HG03457 (cell line): ENCODE data around the gene C19orf53.

Source experiments
- ATAC-seq: cut with Tn5 transposase; IDR thresholded peaks from one replicate; pipeline ENCODE4 v1.9.1; 2021; ENCODE audit warnings: moderate number of reproducible peaks; ENCODE audit not compliant: unreplicated experiment

C19orf53 gene

DNA sequence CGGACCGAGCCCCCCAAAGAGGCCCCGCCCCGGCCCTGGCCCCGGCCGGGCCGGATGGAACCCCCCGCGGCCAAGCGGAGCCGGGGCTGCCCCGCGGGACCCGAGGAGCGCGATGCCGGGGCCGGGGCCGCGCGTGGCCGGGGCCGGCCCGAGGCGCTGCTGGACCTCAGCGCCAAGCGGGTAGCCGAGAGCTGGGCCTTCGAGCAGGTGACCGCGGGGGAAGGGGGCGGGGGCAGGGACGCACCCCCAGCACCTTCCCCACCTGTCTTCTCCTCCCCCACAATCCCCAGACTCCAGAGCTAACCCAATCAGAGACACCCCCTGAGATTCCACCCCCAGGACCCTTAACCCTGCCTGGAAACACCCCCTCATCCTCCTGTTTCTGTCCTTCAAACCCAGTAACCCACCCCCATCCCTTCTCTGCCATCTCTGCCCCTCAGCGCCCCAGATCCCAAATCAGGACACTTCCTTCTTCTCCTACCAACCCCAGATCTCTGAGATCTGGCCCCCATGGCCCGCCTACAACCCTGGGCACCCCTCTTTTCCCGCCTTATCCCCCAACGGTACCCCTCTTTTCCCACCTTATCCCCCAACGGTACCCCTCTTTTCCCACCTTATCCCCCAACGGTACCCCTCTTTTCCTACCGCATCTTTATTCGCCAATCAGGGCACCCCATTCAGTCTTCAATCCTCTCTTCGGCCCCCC lies 21.5 kb downstream of the C19orf53 start:
- peak; percentile 27 for ATAC-seq

DNA sequence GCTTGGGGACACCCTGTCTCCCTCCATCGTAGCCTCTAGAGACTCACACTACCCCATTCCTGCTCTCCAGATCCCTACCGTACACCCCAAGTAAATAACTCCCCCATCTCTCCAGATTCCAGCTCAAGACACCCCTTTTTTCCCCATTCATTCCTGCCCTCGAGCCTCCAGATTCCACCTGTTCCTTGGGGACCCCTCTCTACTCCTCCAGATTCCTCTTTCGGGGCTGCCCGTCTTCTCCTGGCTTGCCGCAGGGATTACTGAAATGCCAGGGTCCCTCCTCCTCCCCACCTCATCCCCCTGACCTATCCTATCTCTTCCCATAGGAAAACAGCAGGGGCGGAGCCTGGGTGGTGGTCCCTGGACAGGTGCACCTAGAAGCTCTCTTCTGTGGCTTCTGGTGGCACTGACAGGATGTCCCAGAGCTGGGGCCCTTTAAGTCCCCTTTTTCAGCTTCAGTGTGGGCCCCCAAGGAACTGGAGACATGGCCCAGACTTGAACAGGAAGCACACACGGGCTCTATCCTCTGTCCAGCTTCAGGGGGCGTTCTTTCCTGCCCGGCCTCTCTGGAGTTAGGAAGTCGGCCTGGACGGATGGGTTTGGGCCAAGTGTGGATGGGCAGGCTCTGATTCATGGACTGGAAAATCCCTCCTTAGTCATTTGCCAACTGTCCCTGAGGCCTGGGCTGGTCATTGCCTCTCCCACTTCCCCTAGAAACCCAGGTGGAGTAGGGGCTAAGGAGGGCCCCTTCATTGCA lies 22.2 kb downstream of the C19orf53 start:
- no peak for ATAC-seq

DNA sequence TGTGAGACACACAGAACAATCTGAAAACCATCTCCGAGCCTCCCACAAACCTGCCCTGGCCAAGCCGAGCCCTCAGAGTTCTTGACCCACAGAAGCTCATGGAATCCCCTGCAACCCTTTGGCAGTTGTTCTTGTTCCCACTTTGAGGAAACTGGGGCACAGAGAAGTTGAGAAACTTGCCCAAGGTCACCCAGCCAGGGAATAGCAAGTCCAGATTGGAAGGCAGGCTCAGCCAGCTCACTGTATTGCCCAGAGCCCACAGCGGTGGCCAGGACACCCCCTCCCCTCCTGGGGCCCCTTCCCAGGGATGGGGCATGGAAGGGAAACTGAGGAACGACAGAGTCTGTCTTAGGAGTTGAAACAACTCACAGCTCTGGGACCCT lies 22.8 kb downstream of the C19orf53 start:
- ATAC-seq: no peak

DNA sequence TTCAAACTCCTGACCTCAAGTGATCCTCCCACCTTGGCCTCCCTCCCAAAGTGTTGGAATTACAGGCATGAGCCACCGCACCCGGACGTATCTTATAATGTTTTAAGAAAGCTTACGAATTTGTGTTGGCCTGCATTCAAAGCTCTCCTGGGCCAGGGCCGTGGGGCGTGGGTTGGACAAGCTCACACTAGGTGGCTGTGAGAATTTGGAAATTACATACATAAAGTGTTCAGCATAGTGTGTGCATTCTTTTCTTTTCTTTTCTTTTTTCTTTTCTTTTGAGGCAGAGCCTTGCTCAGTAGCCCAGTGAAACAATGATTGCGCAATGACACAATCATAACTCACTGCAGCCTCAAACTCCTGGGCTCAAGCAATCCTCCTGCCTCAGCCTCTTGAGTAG lies 23.6 kb downstream of the C19orf53 start:
- no peak for ATAC-seq

DNA sequence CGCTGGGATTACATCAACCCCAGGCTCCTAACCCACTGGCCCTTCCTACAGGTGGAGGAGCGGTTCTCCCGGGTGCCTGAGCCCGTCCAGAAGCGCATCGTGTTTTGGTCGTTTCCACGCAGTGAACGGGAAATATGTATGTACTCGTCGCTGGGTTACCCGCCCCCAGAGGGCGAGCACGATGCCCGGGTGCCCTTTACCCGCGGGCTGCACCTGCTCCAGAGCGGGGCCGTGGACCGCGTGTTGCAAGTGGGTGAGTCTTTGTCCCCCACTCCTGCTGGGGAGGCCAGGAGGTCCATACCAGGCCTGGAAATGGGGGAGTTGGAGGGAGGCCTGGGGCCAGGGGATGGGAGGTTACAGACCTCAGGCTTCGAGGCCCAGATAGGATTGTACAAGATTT lies 25.4 kb downstream of the C19orf53 start:
- no peak for ATAC-seq

DNA sequence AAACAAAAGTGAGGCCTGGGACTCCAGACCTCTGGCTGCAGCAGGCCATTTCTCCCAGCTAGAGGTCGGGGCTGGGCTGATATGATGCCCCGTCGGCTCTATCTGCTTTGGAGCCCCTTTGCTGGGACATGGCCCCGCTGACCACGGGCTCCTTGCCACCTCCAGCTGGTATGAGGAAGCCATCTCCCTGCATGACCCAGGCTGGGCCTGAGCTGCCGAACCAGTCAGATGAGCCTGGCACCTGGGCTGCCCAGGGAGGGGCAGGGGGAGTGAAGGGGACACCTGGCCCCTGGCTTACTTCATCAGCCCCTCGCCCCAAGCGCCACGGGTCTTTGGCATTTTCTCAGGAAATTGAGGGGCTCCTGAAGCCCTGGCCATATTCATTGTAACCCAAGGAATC lies 28.8 kb downstream of the C19orf53 start:
- ATAC-seq: no peak

DNA sequence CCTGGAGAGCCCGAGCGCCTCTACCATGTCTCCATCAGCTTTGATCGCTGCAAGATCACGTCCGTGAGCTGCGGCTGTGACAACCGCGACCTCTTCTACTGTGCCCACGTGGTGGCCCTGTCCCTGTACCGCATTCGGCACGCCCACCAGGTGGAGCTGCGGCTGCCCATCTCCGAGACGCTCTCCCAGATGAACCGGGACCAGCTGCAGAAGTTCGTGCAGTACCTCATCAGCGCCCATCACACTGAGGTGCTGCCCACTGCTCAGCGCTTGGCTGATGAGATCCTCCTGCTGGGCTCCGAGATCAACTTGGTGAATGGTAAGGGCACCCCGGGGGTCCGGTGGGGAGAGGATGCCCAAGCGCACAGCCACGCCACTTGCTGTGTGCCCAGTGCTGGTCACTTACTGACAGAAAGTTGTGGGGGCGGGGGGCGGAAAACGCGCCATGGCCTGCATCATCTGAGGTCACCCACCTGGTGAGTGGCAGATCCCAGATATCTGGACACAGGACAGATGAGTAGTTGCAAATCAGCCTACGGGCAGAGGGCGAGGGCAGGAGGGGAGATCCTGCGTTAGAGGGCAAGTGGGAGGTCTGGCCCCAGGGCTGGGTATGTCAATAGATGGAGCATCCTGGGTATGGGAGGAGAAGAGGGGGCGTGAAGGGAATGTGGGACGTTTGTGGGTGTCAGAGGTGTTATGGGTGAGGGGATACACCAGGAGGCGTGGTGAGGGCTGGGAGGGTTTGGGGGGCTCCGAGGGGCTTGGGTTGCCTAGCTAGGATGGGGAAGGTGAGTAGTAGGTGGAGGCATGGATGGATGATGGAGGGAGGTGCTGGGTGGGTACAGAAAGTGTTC lies 30.8 kb downstream of the C19orf53 start:
- no peak for ATAC-seq

DNA sequence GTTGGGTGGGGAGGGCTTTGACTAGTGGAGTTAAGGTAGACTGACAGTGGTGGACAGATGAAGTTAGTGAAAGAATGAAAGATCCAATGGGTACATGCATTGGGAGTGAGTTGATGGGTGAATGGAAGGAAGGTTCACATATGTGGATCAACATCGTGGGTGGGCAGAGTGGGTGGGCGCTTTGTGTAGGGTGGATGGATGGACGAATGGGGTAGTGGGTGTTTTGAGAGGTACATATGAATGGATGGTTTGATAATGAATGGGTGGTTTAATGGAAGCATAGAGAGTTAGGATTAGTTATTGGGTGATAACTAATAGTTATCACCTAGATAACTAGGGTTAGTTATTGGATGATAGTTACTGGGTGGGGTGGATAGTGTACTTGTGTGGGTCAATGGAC lies 32.5 kb downstream of the C19orf53 start:
- ATAC-seq: no peak

DNA sequence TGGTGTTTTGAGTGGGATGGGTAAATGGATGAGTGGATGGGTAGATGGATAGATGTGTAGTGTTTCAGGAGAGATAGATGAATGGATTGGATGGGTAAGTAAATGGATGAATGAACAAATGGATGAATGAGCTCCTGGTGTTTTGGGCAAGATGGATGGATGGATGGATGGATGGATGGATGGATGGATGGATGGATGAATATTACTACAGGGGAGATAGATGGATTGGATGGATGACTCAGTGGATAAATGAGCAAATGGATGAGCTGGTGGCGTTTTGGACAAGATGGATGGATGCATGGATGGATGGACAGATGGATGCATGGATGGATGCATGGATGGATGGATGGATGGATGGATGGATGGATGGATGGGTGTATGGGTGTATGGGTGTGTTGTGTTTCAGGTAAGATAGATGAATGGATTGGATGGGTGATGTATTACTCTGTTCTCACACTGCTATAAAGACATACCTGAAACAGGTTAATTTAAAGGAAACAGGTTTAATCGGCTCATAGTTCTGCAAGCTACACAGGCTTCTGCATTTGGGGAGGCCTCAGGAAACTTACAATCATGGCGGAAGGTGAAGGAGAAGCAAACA lies 33.3 kb downstream of the C19orf53 start:
- no peak for ATAC-seq

DNA sequence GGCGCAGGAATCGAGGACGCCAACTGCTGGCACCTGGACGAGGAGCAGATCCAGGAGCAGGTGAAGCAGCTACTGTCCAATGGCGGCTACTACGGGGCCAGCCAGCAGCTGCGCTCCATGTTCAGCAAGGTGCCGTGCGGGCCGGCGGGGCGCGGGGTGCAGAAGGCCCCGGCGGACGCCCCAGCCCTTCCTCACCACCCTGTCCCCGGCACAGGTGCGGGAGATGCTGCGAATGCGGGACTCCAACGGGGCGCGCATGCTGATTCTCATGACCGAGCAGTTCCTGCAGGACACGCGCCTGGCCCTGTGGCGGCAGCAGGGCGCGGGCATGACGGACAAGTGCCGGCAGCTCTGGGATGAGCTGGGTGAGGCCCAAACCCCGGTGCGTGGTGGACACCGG lies 34.6 kb downstream of the C19orf53 start:
- ATAC-seq: no peak

DNA sequence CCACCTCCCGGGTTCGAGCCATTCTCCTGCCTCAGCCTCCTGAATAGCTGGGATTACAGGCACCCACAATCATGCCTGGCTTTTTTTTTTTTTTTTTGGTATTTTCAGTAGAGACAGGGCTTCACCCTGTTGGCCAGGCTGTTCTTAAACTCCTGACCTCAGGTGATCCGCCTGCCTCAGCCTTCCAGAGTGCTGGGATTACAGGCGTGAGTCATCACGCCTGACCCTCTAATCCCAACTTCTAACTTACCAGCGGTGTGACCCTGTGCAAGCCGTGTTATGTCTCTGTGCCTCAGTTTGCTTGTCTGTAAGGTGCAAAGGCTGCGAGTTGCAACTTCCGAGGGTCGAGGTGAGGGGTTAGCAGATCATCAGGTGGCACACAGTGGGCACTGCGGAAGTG lies 38.3 kb downstream of the C19orf53 start:
- ATAC-seq: no peak

DNA sequence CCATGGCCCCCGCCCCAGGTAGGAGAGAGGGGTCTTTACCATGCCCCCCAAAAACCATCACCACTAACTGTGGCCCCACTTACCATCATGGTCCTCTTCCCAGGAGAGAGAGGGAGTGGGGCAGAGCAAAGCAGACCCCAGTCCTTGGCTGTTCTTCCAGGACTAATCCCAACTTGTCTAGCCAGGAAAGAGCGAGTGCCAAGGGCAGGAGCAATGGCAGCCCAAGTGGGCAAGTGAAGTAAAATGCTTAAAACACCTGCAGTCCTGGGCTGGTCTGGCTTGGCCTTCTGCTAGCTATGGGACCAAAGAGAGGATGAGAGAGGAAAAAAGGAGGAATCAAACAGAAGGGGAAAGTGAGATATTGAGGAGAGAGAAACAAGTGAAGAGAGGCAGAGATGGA lies 38.9 kb downstream of the C19orf53 start:
- ATAC-seq: no peak

DNA sequence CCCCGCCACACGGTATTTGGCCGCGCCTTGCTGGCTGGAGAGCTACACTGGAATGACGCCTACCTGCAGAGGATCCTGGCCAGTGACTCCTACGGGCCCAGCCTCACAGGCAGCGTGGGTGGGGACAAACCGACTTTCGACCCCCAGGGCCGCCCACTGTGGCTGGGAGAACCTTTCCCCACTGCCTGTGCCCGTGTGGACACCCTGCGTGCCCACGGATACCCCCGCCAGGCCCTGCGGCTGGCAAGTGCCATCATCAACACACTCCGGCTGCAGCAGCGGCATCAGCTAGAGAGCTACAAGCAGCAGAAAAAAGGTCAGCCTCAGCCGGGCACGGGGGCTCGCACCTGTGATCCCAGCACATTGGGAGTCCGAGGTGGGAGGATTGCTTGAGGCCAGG lies 40.3 kb downstream of the C19orf53 start:
- ATAC-seq: no peak

DNA sequence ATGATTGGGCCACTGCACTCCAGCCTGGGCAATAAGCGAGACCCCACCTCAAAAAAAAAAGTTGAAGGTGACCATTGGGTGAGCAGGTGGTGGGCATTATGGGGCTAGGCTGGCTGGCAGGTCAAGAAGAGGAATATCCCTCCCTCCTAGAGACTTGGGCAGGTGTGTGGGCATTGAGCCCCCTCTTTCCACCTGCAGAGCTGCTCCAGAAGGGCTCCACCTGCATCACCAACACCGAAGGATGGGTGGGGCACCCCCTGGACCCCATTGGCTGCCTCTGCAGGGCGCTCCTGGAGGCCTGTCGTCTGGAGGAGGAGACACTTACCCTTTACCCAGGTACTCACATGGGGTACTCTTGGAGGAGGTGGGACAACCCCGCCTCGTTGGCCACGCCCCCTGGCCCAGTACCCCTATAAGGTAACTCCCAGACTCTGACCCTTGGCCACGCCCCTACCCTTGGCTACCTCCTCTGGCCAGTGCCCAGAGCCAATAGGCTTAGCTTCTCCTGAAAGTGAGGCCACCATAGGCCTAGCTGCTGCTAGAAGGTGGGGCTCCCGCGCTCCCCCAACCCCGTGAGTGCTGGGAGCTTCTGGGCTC lies 42.9 kb downstream of the C19orf53 start:
- no peak for ATAC-seq

DNA sequence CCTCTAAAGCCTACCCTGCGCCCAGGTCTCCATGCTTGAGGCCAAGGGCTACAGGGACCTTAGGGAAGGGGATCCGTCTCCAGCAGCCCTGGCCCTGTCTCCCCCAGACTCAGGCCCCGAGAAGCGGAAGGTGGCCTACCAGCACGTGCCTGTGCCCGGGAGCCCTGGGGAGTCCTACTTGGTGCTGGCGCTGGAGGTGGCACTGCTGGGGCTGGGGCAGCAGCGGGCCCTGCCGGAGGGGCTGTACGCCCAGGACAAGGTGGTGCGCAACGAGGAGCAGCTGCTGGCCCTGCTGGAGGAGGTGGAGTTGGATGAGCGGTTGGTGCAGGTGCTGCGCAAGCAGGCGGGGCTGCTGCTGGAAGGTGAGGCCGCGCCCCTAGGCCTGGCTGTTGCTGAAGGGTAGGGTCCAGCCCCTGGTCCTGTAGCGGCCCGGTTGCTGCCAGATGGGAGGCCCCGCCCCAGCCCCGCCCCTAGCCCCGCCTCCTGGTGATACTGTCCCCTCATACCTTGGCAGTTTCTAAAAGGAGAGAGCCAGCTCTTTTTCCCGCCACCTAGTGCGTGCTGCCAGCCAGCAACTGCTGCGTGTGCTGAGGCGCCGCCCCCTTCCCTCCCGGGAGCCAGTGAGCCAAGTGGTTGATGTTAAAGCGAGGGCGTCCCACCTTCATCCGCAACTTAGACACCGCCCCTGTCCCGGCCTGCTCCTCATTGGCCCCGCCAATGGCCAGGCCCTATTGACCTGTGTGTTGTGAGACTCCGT lies 43.5 kb downstream of the C19orf53 start:
- no peak for ATAC-seq

DNA sequence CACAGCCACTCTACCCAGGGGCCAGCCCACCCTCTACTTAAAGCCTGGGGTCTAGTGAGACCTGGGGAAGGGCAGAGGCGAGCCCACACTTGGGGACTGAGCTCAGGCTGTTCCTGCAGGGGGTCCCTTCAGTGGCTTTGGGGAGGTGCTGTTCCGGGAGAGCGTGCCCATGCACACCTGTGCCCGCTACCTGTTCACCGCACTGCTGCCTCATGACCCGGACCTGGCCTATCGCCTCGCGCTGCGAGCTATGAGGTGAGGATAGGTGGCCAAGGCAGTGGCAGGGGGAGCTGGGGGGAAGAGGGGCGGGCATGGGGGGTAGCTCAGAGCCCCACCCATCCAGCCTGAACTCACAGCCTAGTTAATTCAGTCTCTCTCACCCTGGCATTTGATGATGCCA lies 45.0 kb downstream of the C19orf53 start:
- ATAC-seq: no peak

DNA sequence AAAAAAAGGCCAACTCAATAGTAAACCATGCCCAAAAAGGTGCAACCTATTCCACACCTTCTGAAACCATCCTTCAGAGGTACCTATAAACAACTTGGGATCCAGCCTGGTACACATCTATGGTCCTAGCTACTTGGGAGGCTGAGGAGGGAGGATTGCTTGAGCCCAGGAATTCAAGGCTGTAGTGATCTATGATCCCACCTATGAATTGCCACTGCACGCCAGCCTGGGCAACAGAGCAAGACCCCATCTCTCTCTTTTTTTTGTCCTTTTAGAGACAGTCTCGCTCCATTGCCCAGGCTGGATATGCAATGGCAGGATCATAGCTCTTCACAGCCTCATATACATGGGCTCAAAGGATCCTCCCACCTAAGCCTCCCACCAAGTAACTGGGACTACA lies 47.0 kb downstream of the C19orf53 start:
- ATAC-seq: no peak

DNA sequence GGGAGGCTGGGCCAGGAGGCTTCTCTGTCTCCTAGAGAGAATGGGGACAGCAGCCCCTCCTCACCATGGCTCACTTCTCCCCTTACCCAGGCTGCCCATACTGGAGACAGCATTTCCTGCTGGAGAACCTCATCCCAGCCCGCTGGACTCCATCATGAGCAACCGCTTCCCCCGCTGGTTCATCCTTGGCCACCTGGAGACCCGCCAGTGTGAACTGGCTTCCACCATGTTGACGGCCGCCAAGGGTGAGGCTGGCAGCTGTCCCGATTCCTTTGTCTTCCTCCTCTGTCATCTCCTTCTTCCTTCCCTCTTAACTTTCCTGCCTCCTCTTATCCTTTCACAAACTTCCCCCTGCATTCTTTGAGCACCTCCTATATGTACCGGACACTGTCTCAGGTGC lies 49.0 kb downstream of the C19orf53 start:
- no peak for ATAC-seq

DNA sequence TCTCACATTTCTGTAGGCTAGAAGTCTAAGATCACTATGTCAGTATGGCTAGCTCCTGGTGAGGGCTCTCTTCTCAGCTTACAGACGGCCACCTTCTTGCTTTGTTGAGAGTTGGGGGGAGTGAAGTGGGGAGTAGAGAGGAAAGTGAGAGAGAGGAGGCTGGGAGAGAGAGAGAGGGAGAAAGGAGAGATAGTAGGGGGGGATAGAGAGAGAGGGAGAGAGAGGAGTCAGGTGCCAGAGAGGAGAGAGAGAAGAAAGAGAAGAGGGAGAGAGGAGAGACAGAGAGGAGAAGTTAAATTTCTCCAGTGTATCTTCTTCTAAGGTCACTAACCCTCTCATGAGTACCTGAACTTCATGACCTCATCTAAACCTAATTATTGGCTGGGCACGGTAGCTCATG lies 49.6 kb downstream of the C19orf53 start:
- no peak for ATAC-seq

DNA sequence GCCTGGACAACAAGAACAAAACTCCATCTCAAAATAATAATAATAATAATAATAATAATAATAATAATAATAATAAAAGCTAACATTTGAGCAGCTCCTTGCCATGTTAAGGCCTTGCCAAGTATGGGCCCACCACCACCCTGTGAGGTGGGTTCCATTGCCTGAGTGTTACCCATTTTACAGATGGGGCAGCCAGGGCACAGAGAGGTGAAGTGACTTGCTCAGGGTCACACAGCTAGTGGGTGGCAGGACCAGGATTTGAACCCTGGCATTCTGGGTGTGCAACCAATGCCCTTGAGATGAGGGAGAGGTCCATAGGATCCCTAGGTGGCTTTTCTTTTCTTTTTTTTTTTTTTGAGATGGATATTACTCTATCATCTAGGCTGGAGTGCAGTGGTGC lies 50.4 kb downstream of the C19orf53 start:
- no peak for ATAC-seq
